IMR-90 (cell line): ENCODE measurements around the gene PEX26. TPM values are rescaled to one million over a fixed set of nuclear protein-coding genes. Genes with fewer than 3 reads are reported as not detected.

Experiments
- ATAC-seq: fragments of 200-7000 bp; cut with Tn5 transposase; 2 replicates; pipeline ENCODE4 v1.9.1; 2020; ENCODE audit warnings: low read depth, mild to moderate bottlenecking, moderate library complexity
- BruUV-seq: library from RNA; stranded (reverse); fragments of 400-500 nt; replicated peaks from 2 replicates; lab custom pipeline; 2021; lab: Mats Ljungman, UMichigan
- CTCF ChIA-PET: fragments of 300-600 bp; formaldehyde crosslinking; extraction: SDS; loops from one replicate; lab custom pipeline; 2021; ENCODE audit warnings: antibody characterized with exemption; lab: Yijun Ruan, JAX
- POLR2A ChIA-PET: fragments of 300-600 bp; sonication (Branson Sonifier 250); formaldehyde crosslinking; loops from one replicate; lab custom pipeline; 2022; ENCODE audit warnings: antibody characterized with exemption; ENCODE audit not compliant: unreplicated experiment; lab: Charles Lee
- DNase-seq: peaks from one replicate; pipeline ENCODE4 v3.0.0; 2013
- H2AFZ ChIP-seq: replicated peaks from 2 replicates; pipeline ENCODE3; 2013; ENCODE audit warnings: low read length, mild to moderate bottlenecking; ENCODE audit not compliant: poor library complexity
- H2AK5ac ChIP-seq: 2 replicates; pipeline ENCODE4 v1.6.1; 2013; ENCODE audit warnings: low read depth, low read length, inconsistent platforms
- H2AK9ac ChIP-seq: replicated peaks from 2 replicates; pipeline ENCODE3; 2013; ENCODE audit warnings: mild to moderate bottlenecking, low read depth, low read length, moderate library complexity; ENCODE audit not compliant: poor library complexity
- H2BK120ac ChIP-seq: 2 replicates; pipeline ENCODE4 v1.6.1; 2013; ENCODE audit warnings: low read depth, low read length, inconsistent platforms
- H2BK15ac ChIP-seq: 3 replicates; pipeline ENCODE4 v1.6.1; 2013; ENCODE audit warnings: low read depth, low read length, inconsistent platforms
- H2BK20ac ChIP-seq: 2 replicates; pipeline ENCODE4 v1.6.1; 2013; ENCODE audit warnings: low read depth, mild to moderate bottlenecking, inconsistent platforms, low read length, moderate library complexity
- H2BK5ac ChIP-seq: 2 replicates; pipeline ENCODE4 v1.6.1; 2013; ENCODE audit warnings: mild to moderate bottlenecking, low read depth, low read length, inconsistent platforms; ENCODE audit not compliant: poor library complexity, severe bottlenecking
- H3K14ac ChIP-seq: replicated peaks from 2 replicates; pipeline ENCODE4 v1.6.1; 2013; ENCODE audit warnings: low read depth, low read length, inconsistent platforms
- H3K18ac ChIP-seq: 2 replicates; pipeline ENCODE4 v1.6.1; 2013; ENCODE audit warnings: low read depth, low read length, control low read depth
- H3K23ac ChIP-seq: 2 replicates; pipeline ENCODE4 v1.6.1; 2013; ENCODE audit warnings: low read depth, low read length, inconsistent platforms
- H3K27ac ChIP-seq: 2 replicates; pipeline ENCODE4 v1.5.1; 2013; ENCODE audit warnings: mild to moderate bottlenecking, control low read depth, low read length; ENCODE audit not compliant: insufficient read depth
- H3K27me3 ChIP-seq: 2 replicates; pipeline ENCODE4 v1.6.1; 2013; ENCODE audit warnings: low read length; ENCODE audit not compliant: control insufficient read depth, insufficient read depth
- H3K36me3 ChIP-seq: 2 replicates; pipeline ENCODE4 v1.6.1; 2013; ENCODE audit warnings: low read length, mixed read lengths; ENCODE audit not compliant: control insufficient read depth, insufficient read depth
- H3K4ac ChIP-seq: 2 replicates; pipeline ENCODE4 v1.6.1; 2013; ENCODE audit warnings: low read depth, low read length, inconsistent platforms
- H3K4me1 ChIP-seq: 2 replicates; pipeline ENCODE4 v1.6.1; 2013; ENCODE audit warnings: low read length, mixed read lengths; ENCODE audit not compliant: control insufficient read depth, insufficient read depth
- H3K4me2 ChIP-seq: 2 replicates; pipeline ENCODE4 v1.6.1; 2013; ENCODE audit warnings: low read depth, mild to moderate bottlenecking, control low read depth, low read length, moderate library complexity
- H3K4me3 ChIP-seq: 2 replicates; pipeline ENCODE4 v1.5.1; 2013; ENCODE audit warnings: low read depth, mild to moderate bottlenecking, control low read depth, low read length, moderate library complexity; ENCODE audit not compliant: insufficient read depth
- H3K56ac ChIP-seq: 2 replicates; pipeline ENCODE4 v1.6.1; 2013; ENCODE audit warnings: low read length, inconsistent platforms; ENCODE audit not compliant: insufficient read depth; ENCODE audit errors: extremely low read depth
- H3K79me1 ChIP-seq, 2 experiments: 2 replicates each; pipeline ENCODE4 v1.6.1; 2013; ENCODE audit warnings: low read length in 2 of 2, inconsistent platforms in 1 of 2, low read depth in 1 of 2
- H3K9ac ChIP-seq: 2 replicates; pipeline ENCODE4 v1.6.1; 2013; ENCODE audit warnings: low read depth, low read length, control low read depth
- H3K9me1 ChIP-seq: 2 replicates; pipeline ENCODE4 v1.6.1; 2013; ENCODE audit warnings: low read length, inconsistent platforms; ENCODE audit not compliant: insufficient read depth
- H3K9me3 ChIP-seq: 2 replicates; pipeline ENCODE4 v1.6.1; 2013; ENCODE audit warnings: low read length; ENCODE audit not compliant: control insufficient read depth, insufficient read depth
- H4K20me1 ChIP-seq: 2 replicates; pipeline ENCODE4 v1.6.1; 2013; ENCODE audit warnings: low read length, inconsistent platforms; ENCODE audit not compliant: insufficient read depth
- H4K5ac ChIP-seq: 2 replicates; pipeline ENCODE4 v1.6.1; 2013; ENCODE audit warnings: mild to moderate bottlenecking, low read depth, low read length, control low read depth
- H4K8ac ChIP-seq, 2 experiments: 2 replicates each; pipeline ENCODE4 v1.6.1; 2013; ENCODE audit warnings: low read depth in 2 of 2, low read length in 2 of 2, control low read depth in 1 of 2, inconsistent platforms in 1 of 2
- H4K91ac ChIP-seq: 2 replicates; pipeline ENCODE4 v1.6.1; 2013; ENCODE audit warnings: low read depth, low read length, inconsistent platforms; ENCODE audit not compliant: insufficient read depth
- FOS ChIP-seq: fragments of 150-350 bp; IDR thresholded peaks from 2 replicates; pipeline ENCODE4 v1.6.1; 2016; ENCODE audit warnings: low read depth, low read length
- MAFK ChIP-seq: IDR thresholded peaks from 2 replicates; pipeline ENCODE4 v1.6.1; 2012; ENCODE audit warnings: low read depth, low read length, improper control_type of control experiment
- MXI1 ChIP-seq: IDR thresholded peaks from 2 replicates; pipeline ENCODE4 v1.6.1; 2012; ENCODE audit warnings: low read depth, mild to moderate bottlenecking, low read length, moderate library complexity, borderline replicate concordance
- NFE2L2 ChIP-seq: fragments of 150-350 bp; IDR thresholded peaks from 2 replicates; pipeline ENCODE4 v1.6.1; 2016; ENCODE audit warnings: low read depth, mild to moderate bottlenecking, low read length
- RAD21 ChIP-seq: IDR thresholded peaks from 2 replicates; pipeline ENCODE4 v1.6.1; 2012; ENCODE audit warnings: low read length, improper control_type of control experiment
- RCOR1 ChIP-seq: IDR thresholded peaks from 2 replicates; pipeline ENCODE4 v1.6.1; 2012; ENCODE audit warnings: mild to moderate bottlenecking, low read length, improper control_type of control experiment; ENCODE audit not compliant: insufficient replicate concordance
- RFX5 ChIP-seq: IDR thresholded peaks from 2 replicates; pipeline ENCODE4 v1.8.0; 2012; ENCODE audit warnings: low read depth, mild to moderate bottlenecking, low read length, moderate library complexity
- SMC3 ChIP-seq: fragments of 150-350 bp; IDR thresholded peaks from 2 replicates; pipeline ENCODE4 v1.6.1; 2016; ENCODE audit warnings: low read depth, mild to moderate bottlenecking, antibody characterized with exemption, low read length, moderate library complexity
- WGBS, 2 experiments: methylation state at CpG; one replicate each; pipeline versions ENCODE4 v1.1.5 to v1.1.7; 2013; ENCODE audit warnings: missing lambda C conversion rate in 2 of 2; ENCODE audit not compliant: insufficient read length in 1 of 2; ENCODE audit errors: extremely low coverage in 2 of 2; 5-methylcytosine and 5-hydroxymethylcytosine counted together
- dilution Hi-C: fragments of 300-500 bp; cut with HindIII; formaldehyde crosslinking; loops from one replicate; pipeline ENCODE4 v1.14.3; 2018; ENCODE audit warnings: low sequenced_read_pairs; ENCODE audit not compliant: unreplicated experiment
- in situ Hi-C: fragments of 300-500 bp; cut with MboI; formaldehyde crosslinking; loops from 3 replicates; pipeline ENCODE4 v1.14.3; 2019; ENCODE audit warnings: low sequenced_read_pairs, inconsistent platforms, mixed read lengths
- intact Hi-C: fragments of 100-400 bp; cut with micrococcal nuclease; formaldehyde crosslinking; loops from 2 replicates; pipeline ENCODE4 v1.10.0; 2022
- polyA plus RNA-seq, 3 experiments: library from polyadenylated mRNA; depleted of rRNA; stranded (reverse); fragments of >200 nt; gene quantifications; 2 replicates each; pipeline ENCODE4 v1.2.3, GENCODE V29; 2012; ENCODE audit warnings: low replicate concordance in 1 of 3
- total RNA-seq: library from RNA; depleted of rRNA; stranded (reverse); fragments of >200 nt; gene quantifications from 2 replicates; pipeline ENCODE4 v1.2.3, GENCODE V29; 2012
- TF ChIP-seq, protein P1 (sequence below): conservative IDR thresholded peaks from 2 replicates; pipeline ENCODE4 v1.5.1; 2012; ENCODE audit warnings: mild to moderate bottlenecking, low read depth, low read length, improper control_type of control experiment

The PEX26 gene
- total and polyA plus RNA-seq, 2 of the 4 experiments (the other 2 are of a cell fraction) = 12.2 to 18.5 TPM

DNA sequence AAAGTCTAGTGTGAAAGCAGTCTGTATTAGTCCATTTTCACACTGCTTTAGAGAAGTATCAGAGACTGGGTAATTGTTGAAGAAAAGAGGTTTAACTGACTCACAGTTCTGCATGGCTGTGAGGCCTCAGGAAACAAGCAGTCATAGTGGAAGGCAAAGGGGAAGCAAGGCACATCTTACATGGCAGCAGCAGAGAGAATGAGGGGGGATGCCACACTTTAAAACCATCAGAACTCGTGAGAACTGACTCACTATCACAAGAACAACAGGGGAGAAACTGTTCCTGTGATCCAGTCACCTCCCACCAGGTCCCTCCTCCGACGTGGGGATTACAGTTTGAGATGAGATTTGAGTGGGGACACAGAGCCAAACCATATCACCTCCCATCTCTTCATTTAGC lies 19.0 kb downstream of the PEX26 start:
- in situ Hi-C loops = no loop called here
- no peak for ATAC-seq

More for the DNA sequence above, 19.0 kb downstream of the PEX26 start:
- WGBS, 2 experiments = no CpG with 5 or more reads among the region's 3 CpGs
- no peak overlapping the region for H3K9ac ChIP-seq
- no peak overlapping the region for H3K18ac ChIP-seq
- H4K8ac ChIP-seq = no peak overlapping the region
- H2AFZ ChIP-seq = no peak overlapping the region
- no peak for DNase-seq
- H2BK120ac ChIP-seq = no peak overlapping the region
- H3K9me3 ChIP-seq = no peaks in the 10 kb centered on the region
- peaks cover 4% of the 10 kb centered on the region; the same call in 1 of the 2 replicates for H3K4me1 ChIP-seq
- no peak overlapping the region for H3K23ac ChIP-seq
- ChIA-PET POLR2A (no interaction called here), CTCF (no interaction called here)
- H2AK9ac ChIP-seq = no peak overlapping the region
- intact Hi-C loops = no loop called here
- H2BK15ac ChIP-seq = no peak overlapping the region
- no peak overlapping the region for H3K4ac ChIP-seq
- dilution Hi-C loops = no loop called here
- no peak overlapping the region for H3K27ac ChIP-seq
- no peak overlapping the region for H3K14ac ChIP-seq
- TF ChIP-seq RCOR1 (no peak), NFE2L2 (no peak), FOS (no peak), RAD21 (no peak), SMC3 (no peak), MXI1 (no peak), RFX5 (no peak), MAFK (no peak)
- TF ChIP-seq, protein P1, sequence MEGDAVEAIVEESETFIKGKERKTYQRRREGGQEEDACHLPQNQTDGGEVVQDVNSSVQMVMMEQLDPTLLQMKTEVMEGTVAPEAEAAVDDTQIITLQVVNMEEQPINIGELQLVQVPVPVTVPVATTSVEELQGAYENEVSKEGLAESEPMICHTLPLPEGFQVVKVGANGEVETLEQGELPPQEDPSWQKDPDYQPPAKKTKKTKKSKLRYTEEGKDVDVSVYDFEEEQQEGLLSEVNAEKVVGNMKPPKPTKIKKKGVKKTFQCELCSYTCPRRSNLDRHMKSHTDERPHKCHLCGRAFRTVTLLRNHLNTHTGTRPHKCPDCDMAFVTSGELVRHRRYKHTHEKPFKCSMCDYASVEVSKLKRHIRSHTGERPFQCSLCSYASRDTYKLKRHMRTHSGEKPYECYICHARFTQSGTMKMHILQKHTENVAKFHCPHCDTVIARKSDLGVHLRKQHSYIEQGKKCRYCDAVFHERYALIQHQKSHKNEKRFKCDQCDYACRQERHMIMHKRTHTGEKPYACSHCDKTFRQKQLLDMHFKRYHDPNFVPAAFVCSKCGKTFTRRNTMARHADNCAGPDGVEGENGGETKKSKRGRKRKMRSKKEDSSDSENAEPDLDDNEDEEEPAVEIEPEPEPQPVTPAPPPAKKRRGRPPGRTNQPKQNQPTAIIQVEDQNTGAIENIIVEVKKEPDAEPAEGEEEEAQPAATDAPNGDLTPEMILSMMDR = no peak
- peaks cover 1% of the 10 kb centered on the region; the same call in 1 of the 2 replicates for H3K36me3 ChIP-seq
- H2BK20ac ChIP-seq = no peak overlapping the region
- H3K4me3 ChIP-seq = no peak overlapping the region
- H2BK5ac ChIP-seq = no peak overlapping the region
- no TSS peak for BruUV-seq
- H3K79me1 ChIP-seq = peaks cover 0 to 5% of the 10 kb centered on the region in 2 experiments; a peak in 2 of 4 replicates
- H4K5ac ChIP-seq = no peak overlapping the region
- H3K4me2 ChIP-seq = no peak overlapping the region
- no peaks in the 10 kb centered on the region for H3K9me1 ChIP-seq
- no peak overlapping the region for H2AK5ac ChIP-seq
- no peaks in the 10 kb centered on the region for H4K20me1 ChIP-seq
- H3K27me3 ChIP-seq = no peaks in the 10 kb centered on the region
- no peak overlapping the region for H3K56ac ChIP-seq
- no peak overlapping the region for H4K91ac ChIP-seq
